OCI-LY1 (cell line): ENCODE measurements around the gene BBS9.

Experiments
- H2AFZ ChIP-seq: fragments of 200-600 bp; sonication (generic), shearing (Covaris generic); 2 replicates; pipeline ENCODE4 v1.6.0; 2014; ENCODE audit warnings: antibody characterized with exemption, mild to moderate bottlenecking, low read length
- H3F3A ChIP-seq: fragments of 200-600 bp; sonication (generic), shearing (Covaris generic); 2 replicates; pipeline ENCODE4 v1.6.0; 2014; ENCODE audit warnings: mild to moderate bottlenecking, antibody characterized with exemption, low read length, moderate library complexity; ENCODE audit not compliant: insufficient read depth
- H3K27ac ChIP-seq: fragments of 200-600 bp; sonication (generic); 2 replicates; pipeline ENCODE4 v1.5.1; 2014; ENCODE audit warnings: low read length, mixed run types, mild to moderate bottlenecking, low read depth; ENCODE audit not compliant: poor library complexity, severe bottlenecking
- H3K27me3 ChIP-seq: fragments of 200-600 bp; sonication (generic); 2 replicates; pipeline ENCODE4 v1.6.0; 2014; ENCODE audit warnings: antibody characterized with exemption, mild to moderate bottlenecking, low read length, moderate library complexity; ENCODE audit not compliant: insufficient read depth
- H3K36me3 ChIP-seq: fragments of 200-600 bp; sonication (generic); 2 replicates; pipeline ENCODE4 v1.6.1; 2014; ENCODE audit warnings: mild to moderate bottlenecking, antibody characterized with exemption, low read length, moderate library complexity, mixed read lengths; ENCODE audit not compliant: insufficient read depth
- H3K4me1 ChIP-seq: fragments of 200-600 bp; sonication (generic); 2 replicates; pipeline ENCODE4 v1.5.1; 2014; ENCODE audit warnings: mild to moderate bottlenecking, low read length, moderate library complexity; ENCODE audit not compliant: insufficient read depth, severe bottlenecking
- H3K4me2 ChIP-seq: fragments of 200-600 bp; sonication (generic), shearing (Covaris generic); 2 replicates; pipeline ENCODE4 v1.6.1; 2014; ENCODE audit warnings: low read length
- H3K4me3 ChIP-seq: fragments of 200-600 bp; sonication (generic); 2 replicates; pipeline ENCODE4 v1.5.1; 2014; ENCODE audit warnings: low read length, low read depth, mild to moderate bottlenecking, mixed read lengths; ENCODE audit not compliant: poor library complexity, severe bottlenecking
- H3K79me2 ChIP-seq: fragments of 200-600 bp; shearing (Covaris generic); 2 replicates; pipeline ENCODE4 v1.6.1; 2016; ENCODE audit warnings: mixed run types, low read length, mixed read lengths; ENCODE audit not compliant: insufficient read depth
- H3K9ac ChIP-seq: fragments of 200-600 bp; sonication (generic), shearing (Covaris generic); 2 replicates; pipeline ENCODE4 v1.6.1; 2014; ENCODE audit warnings: mild to moderate bottlenecking, low read length, mixed read lengths
- H3K9me2 ChIP-seq: fragments of 200-600 bp; sonication (generic), shearing (Covaris generic); 2 replicates; pipeline ENCODE4 v1.6.1; 2014; ENCODE audit warnings: low read depth, mild to moderate bottlenecking, low read length, mixed read lengths
- H3K9me3 ChIP-seq: fragments of 200-600 bp; shearing (Covaris generic); 2 replicates; pipeline ENCODE4 v1.6.1; 2014; ENCODE audit warnings: low read length, mixed read lengths
- H4K20me1 ChIP-seq: fragments of 200-600 bp; sonication (generic), shearing (Covaris generic); 2 replicates; pipeline ENCODE4 v1.6.0; 2016; ENCODE audit warnings: mild to moderate bottlenecking, low read length; ENCODE audit not compliant: insufficient read depth
- EZH2 ChIP-seq: fragments of 200-600 bp; sonication (generic), shearing (Covaris generic); IDR thresholded peaks from 2 replicates; pipeline ENCODE4 v1.8.0; 2017; ENCODE audit warnings: borderline replicate concordance, mixed run types, mild to moderate bottlenecking, antibody characterized with exemption, low read length, moderate library complexity, mixed read lengths
- TF ChIP-seq, protein P1 (sequence below): fragments of 200-600 bp; sonication (generic), shearing (Covaris generic); IDR thresholded peaks from 2 replicates; pipeline ENCODE4 v1.5.1; 2017; ENCODE audit warnings: mild to moderate bottlenecking, antibody characterized with exemption, low read length, moderate library complexity, mixed read lengths

Gene BBS9

DNA sequence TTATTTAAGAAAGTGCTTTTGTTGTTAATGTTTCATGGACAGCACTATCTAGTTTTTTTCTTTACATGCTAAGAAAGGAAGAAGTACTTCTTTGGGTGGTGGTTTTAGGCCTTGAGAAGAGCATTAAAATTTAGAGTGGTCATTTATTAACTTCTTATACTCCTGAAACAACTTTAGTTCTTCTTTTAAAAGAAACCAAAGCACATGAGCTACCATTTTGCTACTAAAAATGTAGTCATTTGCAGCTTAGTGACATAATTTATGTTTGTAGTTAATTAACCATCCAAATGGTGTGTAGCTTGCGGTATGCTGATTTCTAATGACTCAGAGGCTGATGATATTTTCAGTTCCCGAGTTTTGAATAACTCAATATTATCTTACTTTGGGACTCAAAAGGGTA, 207.5 kb downstream of the BBS9 start:
- no peak overlapping the region for H2AFZ ChIP-seq
- no peak overlapping the region for H3K4me3 ChIP-seq
- no peaks in the 10 kb centered on the region for H3F3A ChIP-seq
- no peak overlapping the region for H3K27ac ChIP-seq
- no peak for TF ChIP-seq EZH2
- TF ChIP-seq, protein P1, sequence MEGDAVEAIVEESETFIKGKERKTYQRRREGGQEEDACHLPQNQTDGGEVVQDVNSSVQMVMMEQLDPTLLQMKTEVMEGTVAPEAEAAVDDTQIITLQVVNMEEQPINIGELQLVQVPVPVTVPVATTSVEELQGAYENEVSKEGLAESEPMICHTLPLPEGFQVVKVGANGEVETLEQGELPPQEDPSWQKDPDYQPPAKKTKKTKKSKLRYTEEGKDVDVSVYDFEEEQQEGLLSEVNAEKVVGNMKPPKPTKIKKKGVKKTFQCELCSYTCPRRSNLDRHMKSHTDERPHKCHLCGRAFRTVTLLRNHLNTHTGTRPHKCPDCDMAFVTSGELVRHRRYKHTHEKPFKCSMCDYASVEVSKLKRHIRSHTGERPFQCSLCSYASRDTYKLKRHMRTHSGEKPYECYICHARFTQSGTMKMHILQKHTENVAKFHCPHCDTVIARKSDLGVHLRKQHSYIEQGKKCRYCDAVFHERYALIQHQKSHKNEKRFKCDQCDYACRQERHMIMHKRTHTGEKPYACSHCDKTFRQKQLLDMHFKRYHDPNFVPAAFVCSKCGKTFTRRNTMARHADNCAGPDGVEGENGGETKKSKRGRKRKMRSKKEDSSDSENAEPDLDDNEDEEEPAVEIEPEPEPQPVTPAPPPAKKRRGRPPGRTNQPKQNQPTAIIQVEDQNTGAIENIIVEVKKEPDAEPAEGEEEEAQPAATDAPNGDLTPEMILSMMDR, result no peak
- H3K9me3 ChIP-seq, result no peaks in the 10 kb centered on the region
- H3K4me2 ChIP-seq, result no peak overlapping the region
- H4K20me1 ChIP-seq, result no peaks in the 10 kb centered on the region
- no peaks in the 10 kb centered on the region for H3K27me3 ChIP-seq
- H3K4me1 ChIP-seq, result no peaks in the 10 kb centered on the region
- H3K9ac ChIP-seq, result no peak overlapping the region
- H3K36me3 ChIP-seq, result no peaks in the 10 kb centered on the region
- H3K79me2 ChIP-seq, result no peaks in the 10 kb centered on the region
- no peaks in the 10 kb centered on the region for H3K9me2 ChIP-seq

DNA sequence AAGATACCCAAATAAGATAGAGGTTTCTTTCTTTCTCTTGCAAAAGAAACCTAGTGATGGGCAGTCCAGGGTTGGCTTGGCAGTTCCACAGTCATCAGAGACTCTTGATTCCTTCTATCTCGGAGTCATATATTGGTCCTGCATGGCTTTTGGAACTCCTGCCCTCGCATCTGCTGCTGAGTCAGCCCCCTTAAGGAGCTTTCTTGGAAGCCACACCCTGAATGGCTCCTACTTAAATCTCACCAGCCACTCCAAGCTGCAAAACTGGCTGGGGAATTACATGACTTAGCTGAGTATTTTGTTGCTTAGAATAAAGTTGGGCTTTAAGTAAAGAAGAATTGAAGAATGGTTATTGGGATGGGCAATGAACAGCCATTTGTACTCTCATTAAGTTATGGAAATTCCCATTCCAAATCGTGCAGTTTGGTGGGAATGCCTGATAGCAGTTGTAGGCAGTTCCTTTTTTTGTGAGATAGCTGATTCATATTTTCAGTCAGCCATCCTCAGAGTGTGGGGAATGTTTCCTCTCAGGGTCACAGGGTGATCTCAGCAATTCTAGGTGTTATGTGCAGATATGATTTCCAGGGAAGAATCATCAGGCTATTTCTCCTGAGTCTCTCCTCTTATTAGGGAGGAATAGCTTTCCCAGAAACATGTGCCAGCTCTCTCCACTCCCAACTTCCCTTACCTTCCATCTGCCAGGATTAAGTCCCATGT, 209.9 kb downstream of the BBS9 start:
- H3K4me3 ChIP-seq, result no peak overlapping the region
- no peaks in the 10 kb centered on the region for H3K4me1 ChIP-seq
- no peaks in the 10 kb centered on the region for H3K27me3 ChIP-seq
- H4K20me1 ChIP-seq, result no peaks in the 10 kb centered on the region
- H3K9me2 ChIP-seq, result no peaks in the 10 kb centered on the region
- no peak for TF ChIP-seq EZH2
- TF ChIP-seq, protein P1, result no peak
- no peaks in the 10 kb centered on the region for H3F3A ChIP-seq
- no peak overlapping the region for H3K4me2 ChIP-seq
- H3K9me3 ChIP-seq, result no peaks in the 10 kb centered on the region
- no peak overlapping the region for H2AFZ ChIP-seq
- H3K27ac ChIP-seq, result no peak overlapping the region
- no peak overlapping the region for H3K9ac ChIP-seq
- H3K36me3 ChIP-seq, result no peaks in the 10 kb centered on the region
- H3K79me2 ChIP-seq, result no peaks in the 10 kb centered on the region

DNA sequence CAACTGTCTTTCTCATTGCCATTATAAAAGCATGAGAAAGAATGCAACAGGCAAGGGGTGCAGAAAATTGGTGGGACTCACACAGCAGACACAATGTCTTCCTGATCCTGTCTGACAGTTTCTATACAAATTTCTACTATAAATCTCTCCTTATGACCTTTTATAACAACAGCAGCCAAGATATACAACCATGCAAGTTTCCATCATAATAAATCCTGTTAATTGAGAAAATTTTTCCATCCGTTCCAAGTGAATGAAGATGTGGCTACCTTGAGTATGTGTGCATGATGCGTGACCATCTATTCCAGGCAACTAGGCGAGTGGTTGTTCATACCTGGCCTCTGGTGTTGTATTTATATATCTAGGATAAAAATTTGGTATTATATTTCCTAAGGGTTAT, 216.7 kb downstream of the BBS9 start:
- Histone ChIP-seq H3K9me2 (no peaks in the 10 kb centered on the region), H3F3A (no peaks in the 10 kb centered on the region), H3K9me3 (no peaks in the 10 kb centered on the region), H3K9ac (no peak overlapping the region), H4K20me1 (no peaks in the 10 kb centered on the region), H3K27me3 (no peaks in the 10 kb centered on the region), H3K36me3 (no peaks in the 10 kb centered on the region), H2AFZ (no peak overlapping the region), H3K4me2 (no peak overlapping the region), H3K27ac (no peak overlapping the region), H3K4me3 (no peak overlapping the region), H3K4me1 (no peaks in the 10 kb centered on the region), H3K79me2 (no peaks in the 10 kb centered on the region)
- no peak for TF ChIP-seq EZH2
- TF ChIP-seq, protein P1, result no peak
